Thyroid gland (tissue), 4 donors: Measurements from ENCODE around the gene TENT5A.

Experiments used
- POLR2A ChIP-seq, 2 donors: fragments of 450-650 bp; IDR thresholded peaks; one replicate each; pipeline ENCODE4 v1.6.1; 2017; ENCODE audit warnings: antibody characterized with exemption in 2 of 2, mild to moderate bottlenecking in 2 of 2, moderate library complexity in 1 of 2
- TF ChIP-seq, protein P1 (sequence below), 6 experiments: fragments of 200-600 bp in 3 of 6; fragments of 450-650 bp in 3 of 6; sonication (generic) in 3 of 6; IDR thresholded peaks; one replicate each; pipeline ENCODE4 v1.5.1; 2016 to 2019; ENCODE audit warnings: antibody characterized with exemption in 6 of 6, mild to moderate bottlenecking in 2 of 6, inconsistent platforms in 1 of 6, moderate library complexity in 1 of 6

DNA sequence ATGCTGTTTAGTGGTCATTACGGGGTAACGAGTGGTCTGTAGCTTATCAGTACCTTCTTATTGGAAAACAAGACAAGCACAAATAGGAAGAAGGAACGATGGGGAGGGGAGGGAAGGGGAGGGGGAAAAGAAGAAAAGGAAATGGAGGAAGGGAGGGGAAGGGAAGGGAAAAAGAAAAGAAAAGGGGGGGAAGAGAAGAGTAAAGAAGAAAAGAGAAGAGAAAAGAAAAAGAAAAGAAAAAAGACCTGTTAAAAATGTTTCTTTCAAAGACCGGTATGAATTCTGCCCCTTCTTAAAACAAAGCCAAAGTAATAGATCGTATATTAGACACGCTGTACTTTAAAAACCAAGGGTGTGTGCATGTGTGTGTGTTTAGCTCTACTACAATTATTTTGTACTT, 2.4 kb upstream of the TENT5A start:
- no peak for TF ChIP-seq POLR2A (IDR thresholded peaks at IDR 0.05)
- TF ChIP-seq, protein P1, sequence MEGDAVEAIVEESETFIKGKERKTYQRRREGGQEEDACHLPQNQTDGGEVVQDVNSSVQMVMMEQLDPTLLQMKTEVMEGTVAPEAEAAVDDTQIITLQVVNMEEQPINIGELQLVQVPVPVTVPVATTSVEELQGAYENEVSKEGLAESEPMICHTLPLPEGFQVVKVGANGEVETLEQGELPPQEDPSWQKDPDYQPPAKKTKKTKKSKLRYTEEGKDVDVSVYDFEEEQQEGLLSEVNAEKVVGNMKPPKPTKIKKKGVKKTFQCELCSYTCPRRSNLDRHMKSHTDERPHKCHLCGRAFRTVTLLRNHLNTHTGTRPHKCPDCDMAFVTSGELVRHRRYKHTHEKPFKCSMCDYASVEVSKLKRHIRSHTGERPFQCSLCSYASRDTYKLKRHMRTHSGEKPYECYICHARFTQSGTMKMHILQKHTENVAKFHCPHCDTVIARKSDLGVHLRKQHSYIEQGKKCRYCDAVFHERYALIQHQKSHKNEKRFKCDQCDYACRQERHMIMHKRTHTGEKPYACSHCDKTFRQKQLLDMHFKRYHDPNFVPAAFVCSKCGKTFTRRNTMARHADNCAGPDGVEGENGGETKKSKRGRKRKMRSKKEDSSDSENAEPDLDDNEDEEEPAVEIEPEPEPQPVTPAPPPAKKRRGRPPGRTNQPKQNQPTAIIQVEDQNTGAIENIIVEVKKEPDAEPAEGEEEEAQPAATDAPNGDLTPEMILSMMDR (IDR thresholded peaks at IDR 0.05), result no peak
